Immature natural killer cell (primary cell): ENCODE data around the gene OTOG. TPM values are rescaled to one million over a fixed set of nuclear protein-coding genes. Genes with fewer than 3 reads are reported as not detected.

Experiments used
- DNase-seq, 3 donors: peaks; one replicate each; pipeline ENCODE4 v3.0.0; 2022; ENCODE audit warnings: mixed read lengths in 1 of 3
- H3K27ac Mint-ChIP-seq, 6 donors: one replicate each; pipeline ENCODE4 v1.8.0; 2020; ENCODE audit warnings: mixed read lengths in 6 of 6, mild to moderate bottlenecking in 5 of 6, inconsistent platforms in 4 of 6, moderate library complexity in 3 of 6
- H3K27me3 Mint-ChIP-seq, 3 donors: one replicate each; pipeline ENCODE4 v1.8.0; 2020 to 2021; ENCODE audit warnings: low read depth in 3 of 3, mild to moderate bottlenecking in 3 of 3, mixed read lengths in 3 of 3, moderate library complexity in 3 of 3, inconsistent platforms in 1 of 3
- H3K36me3 Mint-ChIP-seq, 3 donors: one replicate each; pipeline ENCODE4 v1.8.0; 2020; ENCODE audit warnings: mixed read lengths in 3 of 3, inconsistent platforms in 2 of 3, mild to moderate bottlenecking in 2 of 3
- H3K4me1 Mint-ChIP-seq, 2 donors: one replicate each; pipeline ENCODE4 v1.8.0; 2020; ENCODE audit warnings: inconsistent platforms in 2 of 2, mild to moderate bottlenecking in 2 of 2, mixed read lengths in 2 of 2, moderate library complexity in 1 of 2
- H3K4me3 Mint-ChIP-seq, 5 donors: one replicate each; pipeline ENCODE4 v1.8.0; 2020; ENCODE audit warnings: mild to moderate bottlenecking in 5 of 5, mixed read lengths in 5 of 5, inconsistent platforms in 3 of 5, moderate library complexity in 3 of 5
- H3K9me3 Mint-ChIP-seq, 6 donors: one replicate each; pipeline ENCODE4 v1.8.0; 2020; ENCODE audit warnings: mild to moderate bottlenecking in 6 of 6, mixed read lengths in 6 of 6, inconsistent platforms in 4 of 6, moderate library complexity in 3 of 6
- polyA plus RNA-seq, 3 donors: library from polyadenylated mRNA; unstranded; fragments of 300-500 nt; fragmentation: Illumina TruSeq; gene quantifications; one replicate each; pipeline ENCODE4 v1.2.3, GENCODE V29; 2021

Gene OTOG
- polyA plus RNA-seq = not detected

GRCh38 chr11:17547051-17547577 lies at the start of gene OTOG:
Gene OTOG, plus strand, starts transcription at chr11:17547259. Its CDS starts 114 bp downstream, at chr11:17547373.
- no peaks in the 10 kb centered on the region for H3K36me3 Mint-ChIP-seq
- H3K27ac Mint-ChIP-seq = no peak within 1 kb of the TSS
- DNase-seq = no peak
- no peak within 1 kb of the TSS for H3K4me3 Mint-ChIP-seq
- peaks cover 3 to 10% of the 10 kb centered on the region in 2 donors for H3K4me1 Mint-ChIP-seq
- no peaks in the 10 kb centered on the region for H3K9me3 Mint-ChIP-seq
- H3K27me3 Mint-ChIP-seq = peaks cover 2 to 17% (median 9%) of the 10 kb centered on the region in 3 donors

GRCh38 chr11:17498058-17498457 lies 49.0 kb upstream of the OTOG start:
- DNase-seq = no peak
- no peaks in the 10 kb centered on the region for H3K9me3 Mint-ChIP-seq

GRCh38 chr11:17498475-17498874 lies 48.6 kb upstream of the OTOG start:
- Mint-ChIP-seq H3K36me3 (no peaks in the 10 kb centered on the region), H3K4me1 (no peaks in the 10 kb centered on the region), H3K9me3 (no peaks in the 10 kb centered on the region), H3K27ac (no peak overlapping the region), H3K27me3 (peaks cover 0 to 7% (median 5%) of the 10 kb centered on the region in 3 donors), H3K4me3 (no peak overlapping the region)
- DNase-seq = no peak

More at GRCh38 chr11:17498058-17498457, 49.0 kb upstream of the OTOG start:
- H3K27me3 Mint-ChIP-seq = peaks cover 0 to 7% (median 5%) of the 10 kb centered on the region in 3 donors
- no peak overlapping the region for H3K27ac Mint-ChIP-seq
- H3K4me3 Mint-ChIP-seq = no peak overlapping the region
- no peaks in the 10 kb centered on the region for H3K36me3 Mint-ChIP-seq
- H3K4me1 Mint-ChIP-seq = no peaks in the 10 kb centered on the region

GRCh38 chr11:17500673-17501072 lies 46.4 kb upstream of the OTOG start:
- Mint-ChIP-seq H3K4me3 (no peak overlapping the region), H3K4me1 (no peaks in the 10 kb centered on the region), H3K36me3 (no peaks in the 10 kb centered on the region), H3K9me3 (no peaks in the 10 kb centered on the region), H3K27me3 (peaks cover 0 to 5% (median 2%) of the 10 kb centered on the region in 3 donors), H3K27ac (no peak overlapping the region)
- DNase-seq = no peak

- Mint-ChIP-seq H3K27ac (no peak overlapping the region), H3K4me3 (no peak overlapping the region), H3K36me3 (no peaks in the 10 kb centered on the region), H3K9me3 (no peaks in the 10 kb centered on the region), H3K27me3 (peaks cover 0 to 4% (median 3%) of the 10 kb centered on the region in 3 donors), H3K4me1 (no peaks in the 10 kb centered on the region)
- no peak for DNase-seq
Measured at GRCh38 chr11:17502630-17503029, 44.4 kb upstream of the OTOG start.

GRCh38 chr11:17504330-17505107 lies 42.5 kb upstream of the OTOG start:
- Mint-ChIP-seq H3K36me3 (no peaks in the 10 kb centered on the region), H3K4me3 (no peak overlapping the region), H3K9me3 (no peaks in the 10 kb centered on the region), H3K27me3 (peaks cover 0 to 8% (median 3%) of the 10 kb centered on the region in 3 donors), H3K27ac (no peak overlapping the region), H3K4me1 (no peaks in the 10 kb centered on the region)
- DNase-seq = peak; percentile 44 to 61 (median 48)

- Mint-ChIP-seq H3K4me3 (no peak overlapping the region), H3K27ac (no peak overlapping the region), H3K9me3 (no peaks in the 10 kb centered on the region), H3K36me3 (no peaks in the 10 kb centered on the region), H3K4me1 (no peaks in the 10 kb centered on the region), H3K27me3 (peaks cover 0 to 7% (median 4%) of the 10 kb centered on the region in 3 donors)
- no peak for DNase-seq
Measured at GRCh38 chr11:17505146-17505545, 41.9 kb upstream of the OTOG start.

GRCh38 chr11:17506314-17506713 lies 40.7 kb upstream of the OTOG start:
- no peaks in the 10 kb centered on the region for H3K36me3 Mint-ChIP-seq
- no peaks in the 10 kb centered on the region for H3K4me1 Mint-ChIP-seq
- H3K27me3 Mint-ChIP-seq = peaks cover 3 to 7% (median 5%) of the 10 kb centered on the region in 3 donors
- H3K27ac Mint-ChIP-seq = no peak overlapping the region
- H3K9me3 Mint-ChIP-seq = no peaks in the 10 kb centered on the region
- no peak overlapping the region for H3K4me3 Mint-ChIP-seq
- no peak for DNase-seq

- Mint-ChIP-seq H3K9me3 (no peaks in the 10 kb centered on the region), H3K27me3 (peaks cover 5 to 7% (median 6%) of the 10 kb centered on the region in 3 donors), H3K4me1 (no peaks in the 10 kb centered on the region), H3K36me3 (no peaks in the 10 kb centered on the region), H3K4me3 (no peak overlapping the region), H3K27ac (no peak overlapping the region)
- no peak for DNase-seq
Measured at GRCh38 chr11:17506942-17507341, 40.1 kb upstream of the OTOG start.

- H3K9me3 Mint-ChIP-seq = no peaks in the 10 kb centered on the region
- H3K27me3 Mint-ChIP-seq = peaks cover 6 to 7% (median 6%) of the 10 kb centered on the region in 3 donors
- no peak overlapping the region for H3K4me3 Mint-ChIP-seq
- no peaks in the 10 kb centered on the region for H3K4me1 Mint-ChIP-seq
- H3K36me3 Mint-ChIP-seq = no peaks in the 10 kb centered on the region
- H3K27ac Mint-ChIP-seq = peak overlapping the region in 1 of 6 donors; percentile 61
- DNase-seq = no peak
Measured at GRCh38 chr11:17507773-17508172, 39.3 kb upstream of the OTOG start.

- no peaks in the 10 kb centered on the region for H3K4me1 Mint-ChIP-seq
Measured at GRCh38 chr11:17508306-17508705, 38.8 kb upstream of the OTOG start.

GRCh38 chr11:17508791-17509190 lies 38.3 kb upstream of the OTOG start:
- no peak for DNase-seq
- Mint-ChIP-seq H3K36me3 (no peaks in the 10 kb centered on the region), H3K27ac (no peak overlapping the region), H3K27me3 (peaks cover 6 to 9% (median 7%) of the 10 kb centered on the region in 3 donors), H3K9me3 (no peaks in the 10 kb centered on the region), H3K4me3 (no peak overlapping the region), H3K4me1 (no peaks in the 10 kb centered on the region)

More at GRCh38 chr11:17508306-17508705, 38.8 kb upstream of the OTOG start:
- H3K27me3 Mint-ChIP-seq = peaks cover 6 to 9% (median 7%) of the 10 kb centered on the region in 3 donors
- H3K4me3 Mint-ChIP-seq = no peak overlapping the region
- DNase-seq = no peak
- H3K27ac Mint-ChIP-seq = no peak overlapping the region
- H3K9me3 Mint-ChIP-seq = no peaks in the 10 kb centered on the region
- no peaks in the 10 kb centered on the region for H3K36me3 Mint-ChIP-seq

GRCh38 chr11:17510507-17511206 lies 36.4 kb upstream of the OTOG start:
- Mint-ChIP-seq H3K4me3 (no peak overlapping the region), H3K27ac (no peak overlapping the region)

GRCh38 chr11:17511571-17511970 lies 35.5 kb upstream of the OTOG start:
- no peak for DNase-seq
- Mint-ChIP-seq H3K27ac (no peak overlapping the region), H3K36me3 (no peaks in the 10 kb centered on the region), H3K9me3 (no peaks in the 10 kb centered on the region), H3K27me3 (peaks cover 6 to 9% (median 6%) of the 10 kb centered on the region in 3 donors), H3K4me1 (no peaks in the 10 kb centered on the region), H3K4me3 (no peak overlapping the region)

More at GRCh38 chr11:17510507-17511206, 36.4 kb upstream of the OTOG start:
- DNase-seq = no peak
- Mint-ChIP-seq H3K4me1 (no peaks in the 10 kb centered on the region), H3K27me3 (peaks cover 6 to 9% (median 7%) of the 10 kb centered on the region in 3 donors), H3K36me3 (no peaks in the 10 kb centered on the region), H3K9me3 (no peaks in the 10 kb centered on the region)
